CD4-positive, alpha-beta T cell treated with Interleukin-2 at 100 ng/mL for 4 hours (primary cell): ENCODE measurements around the gene SNRPD2.
A peak's percentile ranks its signal among the peaks of the same experiment; 100 is the strongest.
"Not testable (repeated sequence)": the region's sequence is repeated elsewhere in the genome, so short reads cannot be mapped to it uniquely, and the experiment has no call there.

Source experiments
- DNase-seq: peaks from one replicate; pipeline ENCODE4 v3.0.0-alpha.2; 2020; ENCODE audit warnings: low spot score

The SNRPD2 gene

GRCh38 chr19:45691516-45692186 is at the start of gene SNRPD2:
TSS of gene SNRPD2 (minus strand) at chr19:45691953. CDS start at chr19:45691888, 65 bp downstream.
- DNase-seq = peak; percentile 93

GRCh38 chr19:45739498-45740439 is 48.0 kb upstream of the SNRPD2 start:
- no peak for DNase-seq

DNA sequence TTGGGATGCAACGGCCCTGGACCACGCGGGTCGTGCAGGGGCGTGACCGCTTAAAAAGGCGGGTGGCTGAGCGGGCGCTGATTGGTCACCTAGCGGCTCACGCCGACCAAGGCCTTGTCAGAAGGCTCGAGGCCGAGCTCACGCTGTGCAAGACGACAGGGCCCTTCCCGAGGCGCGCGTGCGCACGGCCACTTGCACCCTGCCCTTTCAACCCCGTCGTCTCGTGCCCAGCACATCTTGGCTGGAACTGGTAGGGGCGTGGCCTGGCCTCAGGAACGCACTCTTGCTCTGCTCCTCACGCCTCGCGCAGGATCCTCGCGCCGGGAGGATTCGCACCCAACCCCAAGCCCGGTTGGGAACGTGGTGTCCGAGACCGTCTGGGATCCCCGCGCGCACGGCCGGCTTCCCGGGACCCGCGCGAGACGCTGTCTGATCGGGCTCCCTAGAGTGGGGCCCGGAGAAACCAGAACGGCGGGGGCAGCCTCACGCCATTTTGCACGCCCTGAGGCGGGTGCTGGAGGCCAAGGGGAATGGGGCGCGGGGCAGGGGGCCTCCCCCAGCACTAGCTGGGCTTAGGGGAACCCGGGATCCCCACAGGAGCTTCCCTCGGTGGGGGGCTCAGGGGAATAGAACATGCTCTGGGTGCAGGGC is 41.5 kb upstream of the SNRPD2 start, which contains the start of gene MEIOSIN:
Gene MEIOSIN (plus strand): TSS at position 280 of the 651 bp plus-strand sequence. CDS start 1,938 bp downstream, outside the sequence.
- DNase-seq = no peak

- peak; percentile 96 for DNase-seq
Observed at GRCh38 chr19:45730368-45731288, 38.9 kb upstream of the SNRPD2 start, which contains the start of gene FBXO46. TSS of gene FBXO46 (minus strand) at chr19:45730896. CDS start at chr19:45713495, 17,401 bp downstream.

DNA sequence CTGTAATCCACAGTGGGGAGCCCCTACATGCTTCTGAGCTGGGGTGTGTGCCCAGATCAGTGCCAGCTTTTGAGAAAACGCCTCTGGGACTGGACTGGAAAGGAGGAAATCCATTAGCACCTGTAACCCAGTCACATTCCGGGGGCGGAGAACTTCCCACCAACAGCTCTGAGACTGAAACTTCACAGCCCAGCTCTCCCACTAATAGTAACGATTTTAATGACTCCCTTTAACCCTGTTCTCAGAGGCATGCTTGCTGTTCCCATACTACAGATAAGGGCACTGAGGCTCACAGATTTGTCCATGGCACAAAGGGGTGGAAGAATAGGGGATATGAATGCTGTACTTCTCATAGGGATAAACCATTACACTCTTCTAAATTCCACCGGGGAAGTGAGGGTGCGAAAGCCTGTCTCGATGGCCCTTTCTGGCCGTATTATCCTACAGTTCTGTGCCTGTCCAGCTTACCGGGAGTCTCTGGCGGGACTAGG is 38.1 kb upstream of the SNRPD2 start:
- DNase-seq = no peak

DNA sequence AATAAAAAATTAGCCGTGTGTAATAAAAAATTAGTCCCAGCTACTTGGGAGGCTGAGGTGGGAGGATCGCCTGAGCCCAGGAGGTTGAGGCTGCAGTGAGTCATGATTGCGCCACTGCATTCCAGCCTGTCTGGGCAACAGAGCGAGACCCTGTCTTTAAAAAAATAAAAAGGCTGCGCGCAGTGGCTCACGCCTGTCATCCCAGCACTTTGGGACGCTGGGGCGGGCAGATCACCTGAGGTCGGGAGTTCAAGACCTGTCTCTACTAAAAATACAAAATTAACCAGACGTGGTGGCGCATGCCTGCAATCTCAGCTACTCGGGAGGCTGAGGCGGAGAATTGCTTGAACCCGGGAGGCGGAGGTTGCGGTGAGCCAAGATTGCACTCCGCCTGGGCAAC is 36.9 kb upstream of the SNRPD2 start:
- not testable (repeated sequence) for DNase-seq

- not testable (repeated sequence) for DNase-seq
Observed at GRCh38 chr19:45720065-45720464, 28.3 kb upstream of the SNRPD2 start.

DNA sequence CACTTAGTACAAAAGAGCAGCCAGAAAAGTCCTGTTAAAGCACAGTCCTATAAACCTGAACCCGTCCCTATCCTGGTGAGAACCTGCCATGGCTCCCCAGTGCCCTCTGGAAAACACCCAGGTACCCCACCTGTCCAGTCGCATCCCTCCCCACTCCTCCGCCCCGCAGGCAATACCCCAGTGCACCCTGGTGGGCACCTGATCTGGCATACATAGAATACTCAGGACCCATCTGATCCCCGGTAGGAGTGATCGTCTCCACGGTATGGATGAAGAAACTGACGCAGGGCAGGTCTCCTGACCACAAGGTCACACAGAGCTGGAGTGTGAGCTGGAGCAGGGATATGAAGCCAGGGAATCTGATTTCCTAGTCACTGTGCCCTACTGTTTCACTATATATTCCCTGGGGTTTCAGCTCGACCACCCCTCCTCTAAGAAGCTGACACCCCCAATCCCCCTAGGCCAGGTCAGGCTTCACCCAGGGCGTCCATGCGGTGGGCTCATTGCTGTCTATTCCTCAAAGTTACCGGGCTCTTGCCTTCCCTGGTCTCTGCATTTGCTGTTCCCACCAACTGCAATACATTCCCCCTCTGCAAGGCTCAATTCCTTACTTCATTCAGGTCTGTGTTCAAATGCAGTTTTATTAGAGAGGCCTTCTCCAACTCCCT is 26.4 kb upstream of the SNRPD2 start:
- no peak for DNase-seq

DNA sequence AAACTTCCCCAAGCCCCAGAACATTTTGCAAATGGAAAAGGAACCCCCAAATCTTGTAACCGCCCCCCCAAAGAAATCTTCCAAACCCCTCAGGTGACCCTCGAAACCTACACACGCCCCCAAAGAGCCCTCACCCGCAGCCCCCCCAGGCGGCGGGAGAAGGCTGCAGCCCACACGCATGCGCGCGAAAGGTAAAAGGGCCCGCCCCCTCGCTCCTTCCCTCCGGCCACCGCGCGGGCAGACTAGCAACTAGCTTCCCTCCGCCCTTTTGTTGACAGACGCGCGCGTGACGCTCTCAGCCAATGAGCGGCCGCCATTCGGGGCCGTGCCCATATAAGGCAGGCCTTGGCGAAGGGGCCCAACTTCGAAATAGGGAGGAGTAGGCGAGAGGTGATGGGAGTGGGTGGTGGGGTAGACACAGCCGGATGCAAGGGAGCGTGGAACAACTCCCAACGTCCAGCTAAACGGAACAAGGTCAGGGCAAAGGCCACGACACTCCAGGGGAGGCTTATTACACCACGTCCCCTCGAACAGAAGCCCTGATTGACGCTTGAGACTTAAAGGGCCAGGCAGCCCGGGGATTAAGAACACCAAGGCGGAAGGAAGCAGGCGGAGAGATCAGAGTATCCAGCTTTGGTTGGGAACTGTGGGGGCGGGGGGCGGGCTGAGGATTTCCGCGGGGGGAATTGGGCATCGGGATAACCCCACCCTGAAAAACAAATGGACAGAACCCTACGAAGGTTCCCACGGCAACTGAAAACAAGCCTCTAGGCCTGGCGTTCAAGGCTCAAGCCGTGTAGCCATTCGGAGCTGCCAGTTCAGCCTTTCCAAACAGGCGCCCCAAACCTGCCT is 25.6 kb upstream of the SNRPD2 start:
- DNase-seq = peak; percentile 98

- DNase-seq = peak; percentile 11
Observed at GRCh38 chr19:45716359-45717130, 24.8 kb upstream of the SNRPD2 start.

- DNase-seq = no peak
Observed at GRCh38 chr19:45715139-45715538, 23.4 kb upstream of the SNRPD2 start.

DNA sequence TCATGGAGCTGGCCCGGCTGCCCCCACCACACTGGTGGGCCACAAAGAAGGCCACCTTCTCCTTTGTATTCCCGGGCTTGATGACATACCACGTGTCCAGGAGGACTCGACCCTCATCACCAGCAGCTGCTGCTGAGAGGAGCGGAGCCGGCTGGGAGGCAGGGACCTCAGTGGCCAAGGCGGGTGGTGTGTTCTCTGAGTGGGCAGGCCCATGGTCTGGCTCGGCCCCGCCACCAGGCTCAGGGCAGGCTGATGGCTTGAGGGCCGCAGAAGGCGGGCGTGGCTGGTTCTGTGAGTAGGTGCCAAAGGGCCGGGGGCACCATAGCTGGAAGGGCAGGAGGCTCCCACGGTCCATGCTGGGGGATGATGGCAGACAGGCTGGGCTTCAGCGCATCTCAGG is 21.4 kb upstream of the SNRPD2 start:
- DNase-seq = no peak

DNA sequence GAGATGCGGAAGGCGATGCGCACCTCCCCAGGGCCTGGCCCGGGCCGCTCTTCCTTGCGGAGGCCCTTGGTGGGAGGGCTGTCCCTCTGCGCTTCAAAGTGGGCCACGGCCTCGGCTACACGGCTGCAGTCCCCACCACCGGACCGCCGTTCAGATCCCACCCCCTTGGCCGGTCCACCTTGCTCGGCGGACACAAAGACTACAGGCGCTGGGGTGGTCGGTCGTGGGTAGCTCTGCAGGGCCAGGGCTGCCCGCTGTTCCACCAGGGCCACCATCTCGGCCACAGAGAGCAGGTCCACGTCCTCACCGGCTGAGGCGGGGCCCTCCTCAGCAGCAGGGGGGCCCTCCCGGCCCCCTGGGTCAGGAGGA is 20.9 kb upstream of the SNRPD2 start:
- no peak for DNase-seq

- no peak for DNase-seq
Observed at GRCh38 chr19:45711851-45712698, 20.3 kb upstream of the SNRPD2 start.

- DNase-seq = no peak
Observed at GRCh38 chr19:45710356-45711130, 18.8 kb upstream of the SNRPD2 start.

- DNase-seq = no peak
Observed at GRCh38 chr19:45705710-45706415, 14.1 kb upstream of the SNRPD2 start.
